ENCODE data around the gene RBM20.

Gene RBM20

DNA sequence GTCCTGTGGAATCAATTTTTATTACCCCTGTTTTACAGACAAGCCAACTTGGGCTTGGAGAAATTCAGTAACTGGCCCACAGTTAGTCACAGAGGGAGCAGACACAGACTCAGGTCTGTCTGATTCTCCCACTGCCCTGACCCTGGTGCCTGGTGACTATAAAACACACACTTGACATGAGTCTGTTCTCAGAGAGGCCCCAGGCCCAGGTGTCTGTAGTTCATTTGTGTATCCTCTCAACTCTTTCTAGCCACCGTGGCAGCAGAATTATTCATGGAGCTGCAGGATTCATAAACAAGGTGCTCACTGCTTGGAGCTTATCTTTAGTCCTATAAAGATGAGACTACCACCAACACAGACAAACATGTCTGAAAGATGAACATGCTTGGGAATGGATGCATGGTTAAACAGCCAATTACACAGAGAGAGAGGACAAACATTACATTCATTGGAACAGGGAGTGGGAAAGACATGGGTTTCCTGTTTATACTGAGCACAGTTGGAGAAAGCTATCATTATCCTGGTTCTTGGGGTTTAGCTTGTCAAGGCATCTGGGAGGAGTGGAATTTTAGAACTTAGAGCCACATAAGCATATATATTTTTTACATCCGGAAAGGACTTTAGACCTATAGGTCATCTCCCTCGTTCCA, 148.5 kb downstream of the RBM20 start:
- DNase-seq, result no peak

DNA sequence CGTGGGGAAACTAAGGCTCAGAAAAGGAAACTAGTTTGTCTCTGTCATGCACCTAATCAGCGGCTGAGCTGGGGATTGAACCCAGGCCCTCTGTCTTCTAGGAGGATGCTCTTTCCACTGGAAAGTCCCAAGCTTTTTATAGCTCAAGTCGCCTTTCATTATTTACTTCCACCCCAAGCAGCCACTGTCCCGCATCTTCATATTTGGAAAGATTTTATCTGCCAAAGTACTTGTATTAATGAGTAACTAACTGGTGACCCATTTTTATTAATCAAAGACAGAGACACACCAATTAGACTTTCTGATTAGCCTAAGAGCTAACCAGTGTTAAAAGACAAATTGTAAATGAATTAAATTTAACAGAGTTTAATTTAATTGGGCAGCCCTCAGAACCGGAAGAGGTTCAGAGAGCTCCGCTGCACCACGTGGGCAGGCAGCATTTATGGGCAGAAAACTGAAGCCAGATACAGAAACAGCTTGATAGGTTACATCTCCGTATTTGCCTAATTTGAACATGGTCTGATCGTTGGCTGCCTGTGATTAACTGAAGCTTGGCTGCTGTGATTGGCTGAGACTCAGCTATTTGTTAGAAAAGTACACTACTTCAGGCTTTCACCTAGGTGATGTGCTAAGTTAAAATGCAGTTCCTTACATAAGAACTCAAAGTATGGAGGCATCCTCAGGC, 149.1 kb downstream of the RBM20 start:
- no peak for DNase-seq

DNA sequence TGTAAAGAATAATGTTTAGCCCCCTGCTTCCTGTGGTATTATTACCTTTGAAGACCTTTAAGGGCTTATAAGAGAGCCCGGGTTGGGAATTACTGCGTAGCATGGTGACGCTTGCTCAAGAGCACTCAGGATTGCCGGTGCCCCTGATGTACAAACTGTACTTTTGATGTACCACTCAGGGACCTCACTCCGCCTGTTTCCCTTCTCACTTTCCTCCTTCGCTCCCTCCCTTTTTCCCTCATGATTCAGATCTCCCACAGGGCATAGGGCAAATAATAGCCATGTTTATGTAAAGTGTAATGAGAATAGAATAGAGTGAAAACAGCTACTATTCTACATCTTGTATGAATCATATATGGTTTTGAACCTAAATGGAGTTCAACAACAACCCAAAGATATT, 149.8 kb downstream of the RBM20 start:
- no peak for DNase-seq

DNA sequence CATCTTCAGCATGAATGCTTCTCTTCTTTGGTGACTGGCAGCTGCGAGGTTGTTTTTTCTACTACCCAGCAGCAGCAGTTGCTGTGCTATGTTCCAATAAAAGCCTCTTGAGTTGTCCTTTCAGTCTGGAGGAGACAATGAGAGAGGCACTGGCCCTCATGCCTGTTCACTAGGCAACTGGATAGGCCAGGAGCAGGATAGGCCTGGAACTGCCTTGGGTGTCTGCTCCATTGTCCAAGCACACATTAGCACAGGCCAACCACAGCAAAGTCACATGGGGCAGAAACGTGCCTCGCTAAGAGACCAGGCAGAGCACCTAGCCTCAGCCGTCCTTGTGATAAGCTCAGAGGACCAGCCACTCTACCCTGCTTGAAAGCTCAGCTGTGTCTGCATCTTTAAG, 150.7 kb downstream of the RBM20 start:
- no peak for DNase-seq

DNA sequence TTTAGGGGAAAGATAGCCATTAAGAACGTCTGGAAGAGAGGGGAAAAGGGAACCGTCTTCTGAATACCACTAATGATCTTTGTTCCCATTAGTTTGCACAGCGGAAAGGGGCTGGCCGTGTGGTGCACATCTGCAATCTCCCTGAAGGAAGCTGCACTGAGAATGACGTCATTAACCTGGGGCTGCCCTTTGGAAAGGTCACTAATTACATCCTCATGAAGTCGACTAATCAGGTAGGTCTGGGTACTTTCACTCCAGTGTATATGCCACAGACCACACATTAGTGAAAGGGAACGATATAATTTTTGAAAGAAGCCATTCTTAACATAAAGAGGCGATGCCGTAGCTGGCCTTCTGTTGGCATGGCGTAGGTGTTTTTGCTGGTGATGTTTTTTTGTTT, 153.3 kb downstream of the RBM20 start:
- DNase-seq, result no peak

DNA sequence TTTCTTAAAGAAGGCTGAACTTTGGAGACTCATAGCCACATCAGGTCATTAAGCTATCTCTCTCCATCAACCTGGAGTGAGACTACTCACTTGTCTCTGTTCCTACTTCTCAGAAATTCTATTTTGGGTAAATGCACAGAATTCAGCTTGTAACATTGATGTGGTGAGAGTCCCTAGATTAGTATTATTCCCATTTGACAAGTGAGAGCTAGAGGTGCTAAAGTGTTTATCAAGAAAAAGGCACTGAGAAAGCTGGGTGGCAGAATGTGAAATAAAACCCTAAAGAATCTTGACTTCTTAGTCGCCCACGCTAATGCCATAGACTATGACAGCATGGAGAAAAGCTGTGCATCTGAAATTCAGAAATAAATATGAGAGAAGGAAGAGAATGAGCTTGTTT, 154.2 kb downstream of the RBM20 start:
- no peak for DNase-seq

DNA sequence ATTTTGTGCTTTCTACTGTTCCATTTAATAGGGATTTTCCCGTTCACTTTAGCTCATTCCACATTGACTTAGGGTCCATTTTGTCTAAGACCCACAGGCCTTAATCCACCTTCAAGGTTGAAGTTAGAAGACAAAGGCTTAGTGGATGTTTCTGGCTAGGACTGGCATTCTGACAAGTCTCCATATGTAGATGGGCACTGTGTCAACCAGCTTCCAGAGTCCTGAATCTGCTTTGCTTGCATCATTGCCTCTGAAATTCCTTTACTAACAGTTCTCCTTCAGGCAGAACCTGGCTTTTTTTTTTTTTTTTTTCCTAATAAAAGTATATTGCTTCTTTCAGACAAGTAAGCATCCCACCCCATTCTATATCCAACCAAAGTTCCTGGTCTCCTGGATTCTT, 158.0 kb downstream of the RBM20 start:
- DNase-seq, result no peak

DNA sequence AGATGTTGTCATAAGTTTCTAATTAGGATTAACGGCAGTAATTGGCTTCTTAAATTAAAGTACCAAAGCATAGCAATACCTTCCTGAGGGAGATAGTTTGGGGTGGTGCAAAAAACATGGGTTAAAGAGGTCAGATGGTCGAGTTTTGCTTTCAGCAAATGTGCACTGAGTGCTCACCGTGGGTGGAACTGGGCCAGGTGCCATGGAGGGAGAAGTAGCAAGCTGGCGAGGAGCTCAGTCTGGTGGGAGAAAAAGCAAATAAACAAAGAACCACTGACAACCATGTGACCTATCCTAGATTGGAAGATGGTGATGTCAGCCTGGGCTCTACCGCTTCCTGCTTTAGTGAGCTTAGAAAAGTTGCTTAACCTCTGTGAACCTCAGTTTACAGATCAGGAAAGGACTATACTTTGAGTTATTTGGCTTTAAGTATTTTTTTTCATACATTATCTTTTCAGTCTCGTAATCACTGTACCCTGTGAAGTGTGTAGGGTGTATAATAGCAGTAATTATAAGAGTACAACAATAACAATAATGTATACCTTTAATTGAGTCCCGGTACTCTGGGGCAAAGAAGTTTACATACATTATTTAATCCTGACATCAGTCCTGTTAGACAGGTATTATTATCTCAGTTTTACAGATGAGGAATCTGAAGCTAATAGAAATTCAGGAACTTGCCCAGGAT, 158.6 kb downstream of the RBM20 start:
- DNase-seq, result no peak

DNA sequence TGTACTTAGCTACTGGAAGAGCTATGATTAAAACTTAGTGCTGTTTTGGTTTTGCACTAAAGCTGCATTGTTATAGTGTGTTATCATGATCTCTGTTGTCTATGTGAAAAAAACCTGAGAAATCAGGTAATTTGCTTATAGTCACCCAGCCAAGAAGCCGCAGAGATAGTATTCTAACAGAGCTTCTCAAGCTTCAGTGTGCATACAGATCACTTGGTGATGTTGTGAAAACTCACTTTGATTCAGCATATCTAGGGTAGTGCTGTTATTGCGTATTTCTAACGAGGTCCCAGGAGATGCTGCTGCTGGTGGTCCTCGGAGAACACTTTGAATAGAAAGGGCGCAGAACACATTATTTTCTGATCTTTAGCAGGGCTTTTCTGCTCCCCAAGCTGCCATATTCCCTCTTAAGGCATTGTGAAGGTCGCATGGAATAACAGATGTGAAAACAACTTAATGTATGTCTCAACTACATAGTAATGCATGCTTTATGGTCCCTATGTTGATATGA, 159.2 kb downstream of the RBM20 start:
- DNase-seq, result no peak

DNA sequence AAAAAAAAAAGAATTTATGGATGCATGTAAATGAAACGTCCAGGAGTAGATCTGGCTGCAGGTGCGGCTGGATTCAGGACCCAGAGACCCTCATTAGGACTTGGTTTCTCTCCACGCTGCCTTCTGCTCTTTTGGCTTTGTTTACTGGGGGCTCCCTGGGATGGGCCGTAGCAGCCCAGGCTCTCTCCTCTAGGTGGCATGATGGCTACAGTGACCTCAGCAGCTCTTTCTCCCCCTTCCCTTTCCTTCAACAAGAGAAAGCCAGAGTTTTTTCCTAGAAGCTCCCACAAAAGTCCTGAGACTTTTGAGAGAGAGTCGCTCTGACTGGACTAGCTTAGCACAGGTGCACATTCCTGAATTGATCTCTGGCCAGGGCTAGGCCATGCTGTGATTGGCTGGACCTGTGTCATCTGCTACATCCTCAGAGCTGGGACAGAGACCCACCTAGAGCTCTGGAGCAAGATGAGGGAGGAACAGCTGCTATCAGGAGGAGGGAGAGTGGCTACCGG, 159.7 kb downstream of the RBM20 start:
- DNase-seq, result peak; percentile 16 to 17

DNA sequence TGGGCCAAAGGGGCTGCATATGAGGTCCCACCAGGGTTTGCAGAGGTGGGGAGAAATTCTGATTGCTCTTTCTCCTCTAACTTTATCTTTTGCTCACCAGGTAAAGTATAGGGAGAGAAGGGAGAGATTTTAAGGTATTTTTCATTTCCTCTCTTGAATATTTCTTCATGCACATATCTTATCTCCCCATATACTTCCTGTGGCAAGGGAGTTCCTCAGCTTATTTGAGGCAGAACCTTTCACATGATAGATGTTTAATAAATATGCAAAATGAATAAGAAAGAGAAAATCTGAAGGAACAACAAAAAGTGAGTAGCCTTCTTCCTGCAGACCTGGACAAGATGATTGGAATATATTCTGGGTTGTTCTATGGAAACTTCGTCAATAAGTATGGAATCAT, 160.2 kb downstream of the RBM20 start:
- DNase-seq, result no peak

DNA sequence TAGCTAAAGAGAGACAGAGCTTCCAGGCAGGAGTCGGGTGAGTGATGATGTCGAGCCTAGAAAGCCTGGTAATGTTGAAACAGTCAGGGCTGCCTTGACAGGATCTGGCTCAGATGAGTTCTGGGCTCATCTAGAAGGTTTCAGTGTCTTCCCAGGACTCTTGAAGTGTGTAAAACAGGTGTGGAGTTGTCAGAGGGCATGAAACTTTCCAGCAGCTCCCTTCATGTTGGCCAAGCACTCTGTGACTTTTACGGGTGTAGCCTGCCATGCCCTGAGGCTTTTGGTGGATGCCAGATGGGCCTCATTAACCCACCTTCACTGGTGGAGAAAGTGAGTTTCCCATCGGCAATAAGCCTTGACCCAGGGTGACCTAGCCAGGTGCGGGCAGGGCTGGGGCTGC, 161.2 kb downstream of the RBM20 start:
- DNase-seq, result no peak

DNA sequence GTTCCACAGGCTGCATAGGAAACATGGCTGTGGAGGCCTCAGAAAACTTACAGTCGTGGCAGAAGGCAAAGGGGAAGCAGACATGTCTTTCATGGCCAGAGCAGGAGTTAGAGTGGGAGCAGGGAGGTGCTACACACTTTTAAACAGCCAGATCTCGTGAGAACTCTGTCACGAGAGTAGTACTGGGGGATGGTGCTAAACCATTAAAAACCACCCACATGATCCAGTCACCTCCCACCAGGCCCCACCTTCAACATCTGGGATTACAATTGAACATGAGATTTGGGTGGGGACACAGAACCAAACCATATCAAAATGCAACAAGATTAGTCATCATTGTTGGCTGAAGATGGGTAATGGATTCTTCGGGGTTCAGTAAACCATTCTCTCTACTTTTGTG, 162.2 kb downstream of the RBM20 start:
- DNase-seq, result no peak

DNA sequence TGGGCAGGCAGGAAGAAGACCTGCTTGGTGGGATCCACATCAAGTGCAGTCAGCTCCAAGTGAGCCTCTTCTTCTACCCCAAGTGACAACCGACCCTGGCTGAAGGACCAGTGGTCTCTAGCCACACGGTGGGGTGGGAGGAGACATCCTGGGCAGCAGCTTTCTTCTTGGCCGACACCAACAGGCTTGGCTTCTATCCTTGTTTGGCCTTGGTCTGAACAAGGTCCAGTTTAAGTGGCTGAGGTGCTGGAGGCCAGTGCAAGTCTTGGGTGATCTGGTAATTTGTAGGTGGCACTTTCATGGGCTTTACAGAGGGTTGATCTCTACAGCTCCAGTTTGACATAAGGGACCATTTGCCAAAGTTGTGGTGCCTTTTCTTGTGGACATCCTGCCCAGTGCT, 164.0 kb downstream of the RBM20 start:
- no peak for DNase-seq

DNA sequence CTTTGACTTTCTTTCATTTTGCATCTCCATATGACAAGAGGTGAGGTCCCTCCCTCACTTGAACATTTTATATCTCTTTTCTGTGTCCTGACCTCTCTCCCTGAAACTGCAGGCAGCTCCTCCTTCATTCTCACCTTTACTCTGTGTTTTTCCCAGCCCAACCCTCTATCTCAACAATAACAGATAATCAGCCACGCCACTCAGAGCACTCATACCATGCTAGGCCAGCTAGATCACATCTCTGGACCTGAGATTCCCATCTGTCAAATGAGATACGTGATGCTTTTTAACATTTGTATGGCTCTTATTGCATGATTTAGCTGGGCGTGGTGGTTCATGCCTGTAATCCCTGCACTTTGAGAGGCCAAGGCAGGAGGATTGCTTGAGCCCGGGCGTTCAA, 164.5 kb downstream of the RBM20 start:
- no peak for DNase-seq

DNA sequence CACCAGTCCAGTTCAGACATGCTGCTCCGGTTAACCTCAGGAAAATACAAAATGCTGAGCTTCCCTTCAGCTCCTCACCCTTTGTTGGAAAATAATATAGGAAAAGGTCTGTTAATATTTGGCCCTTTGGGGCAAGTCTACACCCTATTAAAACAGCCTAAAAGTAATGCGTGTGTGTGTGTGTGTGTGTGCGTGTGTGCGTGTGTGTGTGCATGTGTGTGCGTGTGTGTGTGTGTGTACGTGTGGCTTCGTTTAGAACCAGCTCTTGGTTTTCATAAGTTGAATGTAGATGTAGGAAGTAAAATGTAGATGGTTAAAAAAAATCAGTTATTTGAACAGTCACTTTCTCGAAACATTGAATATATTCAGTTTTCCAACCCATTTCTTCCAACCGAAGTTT, 166.5 kb downstream of the RBM20 start:
- DNase-seq, result no peak

DNA sequence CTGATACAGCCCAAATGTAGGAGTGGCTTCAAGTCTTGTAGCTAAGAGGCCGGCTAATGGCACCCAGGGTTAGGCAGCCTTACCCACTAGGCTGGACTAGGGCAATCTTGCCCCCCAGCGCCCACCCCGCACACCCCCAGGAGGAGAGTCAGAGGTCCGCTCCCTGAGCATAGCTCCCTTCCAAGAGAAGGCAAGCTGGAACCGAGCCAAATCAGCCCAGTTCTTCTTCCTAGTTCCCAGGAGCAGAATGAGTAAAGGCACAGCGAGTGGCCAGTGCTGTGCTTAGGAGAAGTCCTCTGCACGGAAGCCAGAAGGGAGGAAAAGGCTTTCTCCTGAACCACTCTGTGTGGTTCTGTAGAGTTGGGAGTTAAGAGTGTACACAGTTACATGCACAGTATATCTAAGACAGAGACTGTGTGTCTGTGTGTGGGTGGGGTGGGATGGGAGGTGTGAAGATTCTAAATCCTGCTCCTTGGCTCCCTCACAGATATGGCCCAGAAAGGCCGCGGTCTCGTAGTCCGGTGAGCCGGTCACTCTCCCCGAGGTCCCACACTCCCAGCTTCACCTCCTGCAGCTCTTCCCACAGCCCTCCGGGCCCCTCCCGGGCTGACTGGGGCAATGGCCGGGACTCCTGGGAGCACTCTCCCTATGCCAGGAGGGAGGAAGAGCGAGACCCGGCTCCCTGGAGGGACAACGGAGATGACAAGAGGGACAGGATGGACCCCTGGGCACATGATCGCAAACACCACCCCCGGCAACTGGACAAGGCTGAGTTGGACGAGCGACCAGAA, 167.8 kb downstream of the RBM20 start:
- DNase-seq, result no peak

DNA sequence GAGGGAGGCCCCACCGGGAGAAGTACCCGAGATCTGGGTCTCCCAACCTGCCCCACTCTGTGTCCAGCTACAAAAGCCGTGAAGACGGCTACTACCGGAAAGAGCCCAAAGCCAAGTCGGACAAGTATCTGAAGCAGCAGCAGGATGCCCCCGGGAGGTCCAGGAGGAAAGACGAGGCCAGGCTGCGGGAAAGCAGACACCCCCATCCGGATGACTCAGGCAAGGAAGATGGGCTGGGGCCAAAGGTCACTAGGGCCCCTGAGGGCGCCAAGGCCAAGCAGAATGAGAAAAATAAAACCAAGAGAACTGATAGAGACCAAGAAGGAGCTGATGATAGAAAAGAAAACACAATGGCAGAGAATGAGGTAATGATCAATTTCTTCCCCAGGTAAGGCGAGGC, 168.4 kb downstream of the RBM20 start:
- no peak for DNase-seq

DNA sequence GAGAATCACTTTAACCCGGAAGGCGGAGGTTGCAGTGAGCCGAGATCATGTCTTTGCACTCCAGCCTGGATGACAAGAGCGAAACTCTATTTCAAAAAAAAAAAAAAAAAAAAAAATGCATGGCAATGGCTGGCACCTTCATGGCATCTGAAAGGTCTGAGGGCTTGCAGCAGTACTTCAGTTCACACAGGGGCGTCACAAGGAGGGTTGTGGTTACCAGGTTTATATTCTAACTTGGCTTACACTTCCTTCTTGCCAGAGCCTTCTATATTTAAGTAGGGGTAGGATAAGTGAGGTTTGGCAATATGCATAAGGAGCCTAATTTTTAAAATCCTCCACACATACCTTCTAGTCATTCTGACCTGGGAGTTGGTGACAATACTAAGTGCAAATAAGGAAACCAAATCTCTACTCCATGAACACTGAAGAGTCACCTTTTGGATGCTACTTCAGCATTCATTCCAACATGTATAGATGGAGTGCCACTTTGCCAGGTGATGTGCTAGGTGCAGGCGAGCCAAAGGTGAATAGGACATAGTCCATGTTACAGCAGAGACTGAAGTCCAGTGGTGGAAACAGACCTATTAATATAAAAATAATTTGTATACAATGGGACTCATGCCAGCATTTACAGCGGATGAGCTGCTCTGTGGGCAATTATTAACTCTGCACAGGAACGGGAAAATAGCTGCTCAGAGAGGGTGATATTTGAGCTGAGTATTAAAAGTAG, 169.8 kb downstream of the RBM20 start:
- DNase-seq, result no peak

DNA sequence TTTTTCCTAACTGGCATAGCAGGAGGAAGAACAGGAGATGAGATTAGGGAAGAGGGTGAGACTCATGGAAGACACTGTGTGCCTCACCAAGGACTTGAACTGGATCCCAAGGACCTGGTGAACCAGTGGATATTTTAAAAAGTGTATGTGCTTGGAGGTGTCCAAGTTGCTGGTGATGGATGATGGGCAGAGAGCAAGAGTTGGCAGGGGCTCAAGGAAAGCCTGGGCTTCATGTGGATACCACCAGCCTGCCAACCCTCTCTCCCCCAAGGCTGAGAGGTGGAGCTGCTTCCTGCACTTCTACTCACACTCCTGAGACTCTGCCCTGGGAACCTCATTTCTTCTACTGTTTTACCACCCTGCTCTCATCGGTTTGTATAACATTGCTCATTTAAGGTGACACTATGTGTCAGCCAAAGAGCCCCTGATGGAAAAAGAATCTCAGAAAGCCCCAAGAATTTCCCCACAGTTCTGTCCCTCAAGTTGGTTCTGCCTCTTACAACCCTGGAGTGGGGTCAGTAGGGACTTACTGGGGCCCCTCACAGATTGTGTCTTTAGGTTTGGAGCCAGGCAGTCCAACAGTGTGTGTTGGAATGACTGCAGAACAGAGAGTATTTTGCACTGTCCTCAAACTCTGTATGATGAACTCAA, 171.3 kb downstream of the RBM20 start:
- no peak for DNase-seq

DNA sequence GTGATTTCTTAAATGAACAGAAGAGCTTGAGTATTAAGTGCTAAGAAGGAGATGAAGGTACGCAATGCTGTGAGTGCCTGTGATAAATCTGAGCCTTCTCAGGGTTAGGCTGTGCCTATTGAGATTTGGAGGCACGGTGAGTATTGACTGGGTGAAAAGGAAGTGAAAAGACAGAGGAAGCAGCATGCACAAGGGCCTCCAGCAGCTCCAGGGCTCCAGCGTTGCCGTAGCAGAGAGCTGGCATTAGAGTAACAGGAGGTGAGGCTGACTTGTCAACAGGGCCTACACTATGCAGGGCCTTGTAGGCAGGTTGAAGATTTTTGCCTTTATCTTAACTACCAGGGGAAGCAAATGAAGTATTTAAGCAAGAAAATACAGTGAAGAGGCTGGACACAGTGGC, 173.5 kb downstream of the RBM20 start:
- no peak for DNase-seq
